GM12878 (cell line): Measurements from ENCODE around the gene ACOT13. TPM values are rescaled to one million over a fixed set of nuclear protein-coding genes. Genes with fewer than 3 reads are reported as not detected.

Experiments
- ATAC-seq: fragments of 200-7000 bp; cut with Tn5 transposase; 3 replicates; pipeline ENCODE4 v1.9.1; 2020; ENCODE audit warnings: mild to moderate bottlenecking, moderate library complexity
- BruUV-seq: library from RNA; stranded (reverse); fragments of 400-500 nt; replicated peaks from 2 replicates; lab custom pipeline; 2021; lab: Mats Ljungman, UMichigan
- CTCF ChIA-PET: fragments of 300-600 bp; sonication (Branson Sonifier 250); formaldehyde crosslinking; extraction: SDS; loops from one replicate; lab custom pipeline; 2021; ENCODE audit warnings: inconsistent platforms; lab: Yijun Ruan, JAX
- POLR2A ChIA-PET: fragments of 350-600 bp; formaldehyde crosslinking; extraction: SDS; loops from one replicate; lab custom pipeline; 2021; ENCODE audit warnings: inconsistent platforms; lab: Charles Lee
- RAD21 ChIA-PET: fragments of 300-600 bp; sonication (Branson Sonifier 250); formaldehyde crosslinking; loops from one replicate; lab custom pipeline; 2023; ENCODE audit warnings: antibody characterized with exemption; ENCODE audit not compliant: unreplicated experiment; lab: Charles Lee
- SMC1A ChIA-PET: fragments of 300-600 bp; sonication (Branson Sonifier 250); formaldehyde crosslinking; loops from one replicate; lab custom pipeline; 2023; ENCODE audit not compliant: unreplicated experiment, uncharacterized antibody; lab: Charles Lee
- DNase-seq: peaks from one replicate; pipeline ENCODE4 v3.0.0-alpha.2; 2011; ENCODE audit warnings: low read depth, low spot score
- FAIRE-seq: peaks from 3 replicates; lab custom pipeline; 2011; peaks lifted over from hg19 to GRCh38; lab: Jason Lieb, UNC
- H2AFZ ChIP-seq: 2 replicates; pipeline ENCODE4 v1.6.0; 2011; ENCODE audit warnings: low read depth, low read length, control low read depth; ENCODE audit not compliant: control insufficient read depth
- H3K27ac ChIP-seq: 2 replicates; pipeline ENCODE4 v1.5.1; 2011; ENCODE audit warnings: control low read depth; ENCODE audit not compliant: control insufficient read depth, insufficient read depth
- H3K27me3 ChIP-seq, 2 experiments: replicated peaks in 1 of 2; 2 replicates each; pipeline versions ENCODE4 v1.6.0 to v1.6.1; 2011; ENCODE audit warnings: low read length in 1 of 2; ENCODE audit not compliant: control insufficient read depth in 2 of 2, insufficient read depth in 2 of 2
- H3K36me3 ChIP-seq, 2 experiments: 2 replicates each; pipeline ENCODE4 v1.5.1; 2011; ENCODE audit warnings: low read length in 1 of 2; ENCODE audit not compliant: control insufficient read depth in 2 of 2, insufficient read depth in 2 of 2
- H3K4me1 ChIP-seq: 2 replicates; pipeline ENCODE4 v1.6.1; 2011; ENCODE audit warnings: mild to moderate bottlenecking, low read length, moderate library complexity, mixed read lengths; ENCODE audit not compliant: control insufficient read depth, insufficient read depth
- H3K4me2 ChIP-seq: 2 replicates; pipeline ENCODE4 v1.6.0; 2011; ENCODE audit warnings: control low read depth; ENCODE audit not compliant: control insufficient read depth, insufficient read depth
- H3K4me3 ChIP-seq: fragments of 200-600 bp; sonication (generic); 2 replicates; pipeline ENCODE4 v1.5.1; 2016
- H3K79me2 ChIP-seq: 2 replicates; pipeline ENCODE4 v1.6.0; 2011; ENCODE audit warnings: low read length; ENCODE audit not compliant: control insufficient read depth, insufficient read depth
- H3K9ac ChIP-seq: 2 replicates; pipeline ENCODE4 v1.8.0; 2011; ENCODE audit warnings: low read length, control low read depth, mixed read lengths; ENCODE audit not compliant: control insufficient read depth, insufficient read depth
- H3K9me3 ChIP-seq: replicated peaks from 3 replicates; pipeline ENCODE4 v1.5.1; 2011; ENCODE audit warnings: mild to moderate bottlenecking, low read length; ENCODE audit not compliant: control insufficient read depth, insufficient read depth
- H4K20me1 ChIP-seq: 2 replicates; pipeline ENCODE4 v1.6.0; 2011; ENCODE audit not compliant: control insufficient read depth, insufficient read depth
- EED ChIP-seq: sonication (generic); IDR thresholded peaks from 2 replicates; pipeline ENCODE4 v1.6.1; 2016; ENCODE audit warnings: antibody characterized with exemption, low read depth
- HDGF ChIP-seq: fragments of 450-650 bp; IDR thresholded peaks from 2 replicates; pipeline ENCODE4 v1.6.1; 2016; ENCODE audit warnings: antibody characterized with exemption
- IKZF2 ChIP-seq, 2 experiments: fragments of 450-650 bp; IDR thresholded peaks; 2 replicates each; pipeline ENCODE4 v1.6.1; 2017; ENCODE audit warnings: mild to moderate bottlenecking in 2 of 2, moderate library complexity in 2 of 2
- JUNB ChIP-seq: IDR thresholded peaks from 2 replicates; pipeline ENCODE4 v1.6.1; 2016; ENCODE audit warnings: antibody characterized with exemption, mild to moderate bottlenecking
- KAT2A ChIP-seq: conservative IDR thresholded peaks from 2 replicates; pipeline ENCODE4 v1.6.1; 2011; ENCODE audit warnings: low read depth, low read length; ENCODE audit not compliant: control insufficient read depth
- LARP7 ChIP-seq: fragments of 450-650 bp; IDR thresholded peaks from 2 replicates; pipeline ENCODE4 v1.6.1; 2017; ENCODE audit warnings: mild to moderate bottlenecking
- NRF1 ChIP-seq: conservative IDR thresholded peaks from 2 replicates; pipeline ENCODE4 v1.6.1; 2011; ENCODE audit warnings: mild to moderate bottlenecking, low read depth, low read length, improper control_type of control experiment
- TBL1XR1 ChIP-seq: IDR thresholded peaks from 2 replicates; pipeline ENCODE4 v1.6.1; 2012; ENCODE audit warnings: low read depth, low read length, improper control_type of control experiment
- ZBED1 ChIP-seq: IDR thresholded peaks from 2 replicates; pipeline ENCODE4 v1.6.1; 2016; ENCODE audit warnings: borderline replicate concordance
- ZZZ3 ChIP-seq: IDR thresholded peaks from 2 replicates; pipeline ENCODE4 v1.6.1; 2011; ENCODE audit warnings: low read depth; ENCODE audit not compliant: control insufficient read depth, insufficient read length
- WGBS: methylation state at CpG from one replicate; pipeline ENCODE4 v1.1.6; 2016; ENCODE audit warnings: low lambda C conversion rate; ENCODE audit not compliant: insufficient replicate concordance, insufficient coverage; ENCODE audit errors: missing lambda C conversion rate; 5-methylcytosine and 5-hydroxymethylcytosine counted together
- in situ Hi-C: fragments of 300-500 bp; cut with MboI; formaldehyde crosslinking; loops from 9 replicates; pipeline ENCODE4 v1.14.3; 2018; ENCODE audit warnings: mixed read lengths
- intact Hi-C: fragments of 100-400 bp; cut with micrococcal nuclease; formaldehyde crosslinking; loops from one replicate; pipeline ENCODE4 v1.14.2; 2022; ENCODE audit not compliant: unreplicated experiment
- polyA plus RNA-seq, 11 experiments: library from polyadenylated mRNA; depleted of rRNA in 4 of 11; unstranded in 6 of 11; stranded (reverse) in 5 of 11; fragments of >200 nt; fragmentation: Nextera tagmentation in 4 of 11; fragmentation: Illumina TruSeq in 1 of 11; extraction: Ambion mirVana in 4 of 11; extraction: Trizol in 1 of 11; gene quantifications; 1 replicate in 1 of 11; 2 replicates in 10 of 11; pipeline versions ENCODE4 v1.2.1 to v1.2.3, GENCODE V29; 2011 to 2016; ENCODE audit warnings: inconsistent platforms in 2 of 11, missing spikeins in 2 of 11, low read depth in 1 of 11
- total RNA-seq, 4 experiments: library from RNA; depleted of rRNA in 3 of 4; stranded (reverse); fragments of >200 nt in 3 of 4; fragmentation: Illumina TruSeq in 1 of 4; extraction: Trizol in 1 of 4; gene quantifications; 2 replicates each; pipeline versions ENCODE4 v1.2.1 to v1.2.3, GENCODE V29; 2013 to 2021
- TF ChIP-seq, protein P1 (sequence below): fragments of 450-650 bp; IDR thresholded peaks from 2 replicates; pipeline ENCODE4 v1.6.1; 2017; ENCODE audit warnings: low read depth, mild to moderate bottlenecking, moderate library complexity

Gene ACOT13
- total and polyA plus RNA-seq, 10 of the 15 experiments (the other 5 are each of a cell fraction or from before 2014, with no cell fraction given), result 6.0 to 60.6 (median 36.6) TPM

DNA sequence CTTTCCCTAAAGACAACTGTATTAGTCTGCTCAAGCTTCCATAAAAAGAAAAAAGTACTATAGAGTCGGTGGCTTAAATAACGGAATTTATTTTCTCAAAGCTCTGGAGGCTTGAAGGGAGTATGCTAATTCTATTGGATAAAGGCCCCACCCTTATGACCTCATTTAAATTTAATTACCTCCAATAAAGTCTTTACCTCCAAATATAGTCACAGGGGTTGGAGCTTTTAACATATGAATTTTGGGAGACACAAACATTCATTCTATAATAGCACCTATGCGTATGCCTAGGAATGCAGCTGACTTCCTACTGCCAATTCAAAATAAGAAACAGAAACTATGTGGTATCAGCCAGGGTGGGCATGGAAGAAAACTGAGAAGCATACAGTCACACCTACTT is 46.2 kb upstream of the ACOT13 start:
- FAIRE-seq, result no peak
- CTCF ChIA-PET, result interaction anchor here (0.8 to 1.9 kb wide), 3 partner anchors 23 to 40 kb away, joined by 4 to 8 read pairs (median 4); no protein-coding TSS in a partner anchor
- SMC1A ChIA-PET, result interaction anchor here (1.2 kb wide), 1 partner anchor 164 kb away, joined by 4 read pairs; no protein-coding TSS in a partner anchor
- no peaks in the 10 kb centered on the region for H3K4me1 ChIP-seq
- H3K9me3 ChIP-seq, result no peaks in the 10 kb centered on the region
- no peaks in the 10 kb centered on the region for H4K20me1 ChIP-seq
- 80% methylated on average over 3 of the region's 3 CpGs for WGBS
- H3K4me3 ChIP-seq, result no peak overlapping the region
- no peaks in the 10 kb centered on the region for H3K79me2 ChIP-seq
- TF ChIP-seq KAT2A, result no peak
- TF ChIP-seq ZZZ3, result no peak
- no peak for TF ChIP-seq ZBED1
- no peak for TF ChIP-seq HDGF
- TF ChIP-seq TBL1XR1, result no peak
- TF ChIP-seq, protein P1, sequence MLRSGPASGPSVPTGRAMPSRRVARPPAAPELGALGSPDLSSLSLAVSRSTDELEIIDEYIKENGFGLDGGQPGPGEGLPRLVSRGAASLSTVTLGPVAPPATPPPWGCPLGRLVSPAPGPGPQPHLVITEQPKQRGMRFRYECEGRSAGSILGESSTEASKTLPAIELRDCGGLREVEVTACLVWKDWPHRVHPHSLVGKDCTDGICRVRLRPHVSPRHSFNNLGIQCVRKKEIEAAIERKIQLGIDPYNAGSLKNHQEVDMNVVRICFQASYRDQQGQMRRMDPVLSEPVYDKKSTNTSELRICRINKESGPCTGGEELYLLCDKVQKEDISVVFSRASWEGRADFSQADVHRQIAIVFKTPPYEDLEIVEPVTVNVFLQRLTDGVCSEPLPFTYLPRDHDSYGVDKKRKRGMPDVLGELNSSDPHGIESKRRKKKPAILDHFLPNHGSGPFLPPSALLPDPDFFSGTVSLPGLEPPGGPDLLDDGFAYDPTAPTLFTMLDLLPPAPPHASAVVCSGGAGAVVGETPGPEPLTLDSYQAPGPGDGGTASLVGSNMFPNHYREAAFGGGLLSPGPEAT, result no peak
- no peak for TF ChIP-seq EED
- no peak for TF ChIP-seq IKZF2 (IDR thresholded peaks at IDR 0.05)
- TF ChIP-seq LARP7, result no peak
- TF ChIP-seq JUNB, result no peak
- TF ChIP-seq NRF1, result no peak
- TF ChIP-seq, all 136 proteins: peak for 0
- Histone ChIP-seq H3K27ac (no peak overlapping the region), H3K36me3 (no peaks in the 10 kb centered on the region), H3K27me3 (no peaks in the 10 kb centered on the region), H3K9ac (no peak overlapping the region), H2AFZ (no peak overlapping the region), H3K4me2 (no peak overlapping the region)
- ChIA-PET POLR2A (no interaction called here), RAD21 (no interaction called here)
- no peak for ATAC-seq
- intact Hi-C loops (no loop called here), in situ Hi-C loops (no loop called here)
- BruUV-seq, result no TSS peak
- DNase-seq, result no peak
